SK-N-SH (cell line): ENCODE measurements around the gene ACACA.

Experiments
- CTCF ChIP-seq: fragments of 200-600 bp; sonication (generic); IDR thresholded peaks from 2 replicates; pipeline ENCODE4 v1.6.1; 2017; ENCODE audit warnings: antibody characterized with exemption, mild to moderate bottlenecking, moderate library complexity
- MXI1 ChIP-seq: IDR thresholded peaks from 2 replicates; pipeline ENCODE4 v1.6.1; 2012; ENCODE audit warnings: mild to moderate bottlenecking, low read depth, low read length, improper control_type of control experiment
- REST ChIP-seq: IDR thresholded peaks from 2 replicates; pipeline ENCODE4 v1.6.1; 2012; ENCODE audit warnings: mild to moderate bottlenecking, low read depth, low read length, moderate library complexity

- no peak for TF ChIP-seq MXI1
- TF ChIP-seq CTCF = no peak
- TF ChIP-seq REST = no peak
Measured at GRCh38 chr17:37079735-37080134, 326.9 kb downstream of the ACACA start.
